Measurements from ENCODE around the gene EMC9. TPM values are rescaled to one million over a fixed set of nuclear protein-coding genes. Genes with fewer than 3 reads are reported as not detected.

The EMC9 gene
- polyA plus RNA-seq, 1 experiment = 13.3 TPM

- Histone ChIP-seq H3K27me3 (ENCODE audit: control insufficient read depth, insufficient read depth, low read length) (no peaks in the 10 kb centered on the region), H3K36me3 (ENCODE audit: control insufficient read depth, insufficient read depth, low read length) (peaks cover 45% of the 10 kb centered on the region), H3K4me3 (ENCODE audit: low read depth, low read length) (no peak overlapping the region)
- ChIA-PET POLR2A (no interaction called here), CTCF (interaction anchor here (1.6 kb wide), 1 partner anchor 126 kb away, joined by 4 read pairs; no protein-coding TSS in a partner anchor)
- TF ChIP-seq CTCF (IDR thresholded peaks at IDR 0.05; ENCODE audit: insufficient read depth, low read depth, low read length) = no peak
- no peak for DNase-seq (ENCODE audit: low read depth)
These were observed 42.9 kb upstream of the EMC9 start for GRCh38 chr14:24184104-24184970.

- no peak for TF ChIP-seq CTCF (IDR thresholded peaks at IDR 0.05; ENCODE audit: insufficient read depth, low read depth, low read length)
- CTCF ChIA-PET = no interaction called here
- POLR2A ChIA-PET = no interaction called here
- Histone ChIP-seq H3K36me3 (ENCODE audit: control insufficient read depth, insufficient read depth, low read length) (peaks cover 55% of the 10 kb centered on the region), H3K4me3 (ENCODE audit: low read depth, low read length) (no peak overlapping the region), H3K27me3 (ENCODE audit: control insufficient read depth, insufficient read depth, low read length) (no peaks in the 10 kb centered on the region)
- no peak for DNase-seq (ENCODE audit: low read depth)
These were observed 41.7 kb upstream of the EMC9 start for GRCh38 chr14:24183014-24183481.

GRCh38 chr14:24182110-24182882, 40.9 kb upstream of the EMC9 start:
- Histone ChIP-seq H3K36me3 (ENCODE audit: control insufficient read depth, insufficient read depth, low read length) (peaks cover 59% of the 10 kb centered on the region), H3K27me3 (ENCODE audit: control insufficient read depth, insufficient read depth, low read length) (no peaks in the 10 kb centered on the region), H3K4me3 (ENCODE audit: low read depth, low read length) (no peak overlapping the region)
- CTCF ChIA-PET = no interaction called here
- TF ChIP-seq CTCF (IDR thresholded peaks at IDR 0.05; ENCODE audit: insufficient read depth, low read depth, low read length) = no peak
- no peak for DNase-seq (ENCODE audit: low read depth)
- POLR2A ChIA-PET = interaction anchor here (0.6 kb wide), 1 partner anchor 12 kb away, joined by 3 read pairs; no protein-coding TSS in a partner anchor

- peaks cover 60% of the 10 kb centered on the region for H3K36me3 ChIP-seq (ENCODE audit: control insufficient read depth, insufficient read depth, low read length)
- no peak for TF ChIP-seq CTCF (IDR thresholded peaks at IDR 0.05; ENCODE audit: insufficient read depth, low read depth, low read length)
- ChIA-PET CTCF (interaction anchor here (3.1 kb wide), 1 partner anchor 20 kb away, joined by 14 read pairs; the partner anchor contains the start of gene IRF9), POLR2A (interaction anchor here (0.6 kb wide), 1 partner anchor 12 kb away, joined by 3 read pairs; no protein-coding TSS in a partner anchor)
- H3K27me3 ChIP-seq (ENCODE audit: control insufficient read depth, insufficient read depth, low read length) = no peaks in the 10 kb centered on the region
- H3K4me3 ChIP-seq (ENCODE audit: low read depth, low read length) = no peak overlapping the region
- DNase-seq (ENCODE audit: low read depth) = no peak
These were observed 40.1 kb upstream of the EMC9 start for GRCh38 chr14:24181371-24182077.

All from BJ (cell line).